PC-3 (cell line): ENCODE data around the gene SLC13A2. TPM values are rescaled to one million over a fixed set of nuclear protein-coding genes. Genes with fewer than 3 reads are reported as not detected.

Source experiments
- ATAC-seq: fragments of 200-7000 bp; cut with Tn5 transposase; 2 replicates; pipeline ENCODE4 v1.9.1; 2020; ENCODE audit warnings: mild to moderate bottlenecking, moderate library complexity
- BruUV-seq: library from RNA; stranded (reverse); fragments of 400-500 nt; replicated peaks from 2 replicates; lab custom pipeline; 2021; lab: Mats Ljungman, UMichigan
- CTCF ChIA-PET: fragments of 300-600 bp; sonication (Branson Sonifier 250); formaldehyde crosslinking; loops from one replicate; lab custom pipeline; 2022; ENCODE audit warnings: antibody characterized with exemption; lab: Charles Lee
- POLR2A ChIA-PET: fragments of 300-600 bp; sonication (Branson Sonifier 250); formaldehyde crosslinking; loops from one replicate; lab custom pipeline; 2022; ENCODE audit warnings: antibody characterized with exemption; ENCODE audit not compliant: unreplicated experiment; lab: Charles Lee
- DNase-seq: peaks from one replicate; pipeline ENCODE4 v3.0.0-alpha.2; 2015
- H2AFZ ChIP-seq: fragments of 300-600 bp; sonication (generic); 2 replicates; pipeline ENCODE4 v1.6.0; 2016; ENCODE audit warnings: antibody characterized with exemption, low read length
- H3F3A ChIP-seq: fragments of 300-600 bp; sonication (generic); one replicate; pipeline ENCODE4 v1.6.0; 2017; ENCODE audit warnings: antibody characterized with exemption, low read length, control low read depth, mild to moderate bottlenecking; ENCODE audit not compliant: unreplicated experiment
- H3K27ac ChIP-seq: fragments of 300-600 bp; sonication (generic); 2 replicates; pipeline ENCODE4 v1.5.1; 2016; ENCODE audit warnings: mild to moderate bottlenecking, low read length
- H3K27me3 ChIP-seq: fragments of 300-600 bp; sonication (generic); 2 replicates; pipeline ENCODE4 v1.6.1; 2016; ENCODE audit warnings: low read length, mixed read lengths
- H3K36me3 ChIP-seq: fragments of 300-600 bp; sonication (generic); 2 replicates; pipeline ENCODE4 v1.6.1; 2016; ENCODE audit warnings: low read depth, mixed run types, low read length, mixed read lengths
- H3K4me1 ChIP-seq: fragments of 300-600 bp; sonication (generic); 2 replicates; pipeline ENCODE4 v1.5.1; 2016; ENCODE audit warnings: low read length; ENCODE audit not compliant: insufficient read depth
- H3K4me2 ChIP-seq: fragments of 300-600 bp; sonication (generic); 2 replicates; pipeline ENCODE4 v1.6.0; 2016; ENCODE audit warnings: low read length
- H3K4me3 ChIP-seq: fragments of 300-600 bp; sonication (generic); 2 replicates; pipeline ENCODE4 v1.5.1; 2016; ENCODE audit warnings: mild to moderate bottlenecking, low read length, mixed read lengths
- H3K79me2 ChIP-seq: fragments of 300-600 bp; sonication (generic); 2 replicates; pipeline ENCODE4 v1.6.1; 2017; ENCODE audit warnings: low read length, mixed read lengths
- H3K9ac ChIP-seq: fragments of 300-600 bp; sonication (generic); 2 replicates; pipeline ENCODE4 v1.6.0; 2016; ENCODE audit warnings: mild to moderate bottlenecking, low read length
- H3K9me2 ChIP-seq: fragments of 300-600 bp; sonication (generic); replicated peaks from 2 replicates; pipeline ENCODE4 v1.6.1; 2016; ENCODE audit warnings: mixed run types, low read length, mixed read lengths
- H3K9me3 ChIP-seq: fragments of 300-600 bp; sonication (generic); 2 replicates; pipeline ENCODE4 v1.6.1; 2016; ENCODE audit warnings: low read length, mixed read lengths
- H4K20me1 ChIP-seq: fragments of 300-600 bp; sonication (generic); 2 replicates; pipeline ENCODE4 v1.6.1; 2016; ENCODE audit warnings: low read length, mixed read lengths
- EZH2 ChIP-seq: fragments of 300-600 bp; sonication (generic); IDR thresholded peaks from one replicate; pipeline ENCODE4 v1.6.1; 2017; ENCODE audit warnings: antibody characterized with exemption, mild to moderate bottlenecking, low read length; ENCODE audit not compliant: unreplicated experiment
- EZH2phosphoT487 ChIP-seq: fragments of 300-600 bp; sonication (generic); IDR thresholded peaks from 2 replicates; pipeline ENCODE4 v1.6.1; 2018; ENCODE audit warnings: mild to moderate bottlenecking, antibody characterized with exemption, low read length, borderline replicate concordance
- intact Hi-C: fragments of 100-400 bp; cut with micrococcal nuclease; formaldehyde crosslinking; loops from 2 replicates; pipeline ENCODE4 v1.9.0; 2023
- total RNA-seq: library from RNA; depleted of rRNA; stranded (reverse); fragments of >200 nt; gene quantifications from 2 replicates; pipeline ENCODE4 v1.2.3, GENCODE V29; 2014
- TF ChIP-seq, protein P1 (sequence below): fragments of 300-600 bp; sonication (generic); conservative IDR thresholded peaks from 2 replicates; pipeline ENCODE4 v1.5.1; 2017; ENCODE audit warnings: antibody characterized with exemption, low read depth, mild to moderate bottlenecking, low read length

SLC13A2 gene
- total RNA-seq, 1 experiment from 2014 or later = not detected

DNA sequence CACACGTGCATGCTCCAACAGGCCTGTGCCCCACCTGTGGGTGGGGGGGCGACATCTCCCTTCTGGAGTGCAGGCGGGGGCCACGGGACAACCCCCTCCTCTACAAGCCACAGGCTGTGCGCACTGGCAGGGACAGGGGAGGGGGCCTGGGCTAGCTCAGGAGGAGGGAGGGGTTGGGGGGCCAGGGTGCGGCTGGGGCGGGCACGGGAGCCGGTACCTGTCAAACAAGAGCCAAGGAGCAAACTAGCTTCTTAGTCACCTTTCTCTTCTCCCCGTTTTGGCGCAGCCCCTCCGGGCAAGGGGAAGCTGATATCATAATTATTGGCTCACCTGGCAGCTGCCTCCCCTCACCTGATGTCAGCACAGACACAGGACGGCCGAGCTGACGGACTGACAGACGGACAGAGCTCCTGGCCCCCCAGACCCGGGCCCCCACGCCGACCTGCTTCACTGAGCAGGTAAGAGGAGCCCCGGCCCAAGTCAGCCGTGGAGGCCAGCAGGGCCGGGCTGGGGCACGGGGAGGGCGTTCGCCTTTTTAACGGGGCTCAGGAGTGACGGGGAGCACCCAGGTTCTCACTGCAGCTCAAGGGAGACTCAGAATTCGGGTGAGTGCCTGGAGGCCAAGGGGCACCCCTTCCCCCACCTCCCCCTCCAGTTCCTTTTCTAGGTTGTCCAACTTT is 32.7 kb downstream of the SLC13A2 start, which contains the start of gene FOXN1:
FOXN1 (plus strand) TSS at position 363 of the 680 bp plus-strand sequence. CDS start 17,622 bp downstream, outside the sequence.
- Histone ChIP-seq H3K9me2 (no peaks in the 10 kb centered on the region), H4K20me1 (no peaks in the 10 kb centered on the region), H2AFZ (no peak within 1 kb of the TSS), H3K4me1 (no peaks in the 10 kb centered on the region), H3K79me2 (no peaks in the 10 kb centered on the region), H3K9me3 (no peaks in the 10 kb centered on the region), H3F3A (no peaks in the 10 kb centered on the region), H3K27me3 (0 out of 2 replicates have a peak, but pooled peaks cover 4% of the 10 kb centered on the region), H3K4me3 (no peak within 1 kb of the TSS), H3K9ac (no peak within 1 kb of the TSS), H3K27ac (no peak within 1 kb of the TSS), H3K36me3 (no peaks in the 10 kb centered on the region), H3K4me2 (no peak within 1 kb of the TSS)
- ChIA-PET CTCF (no interaction called here), POLR2A (interaction anchor here (0.6 kb wide), 1 partner anchor 124 kb away, joined by 33 read pairs; no protein-coding TSS in a partner anchor)
- no TSS peak for BruUV-seq
- TF ChIP-seq, protein P1, sequence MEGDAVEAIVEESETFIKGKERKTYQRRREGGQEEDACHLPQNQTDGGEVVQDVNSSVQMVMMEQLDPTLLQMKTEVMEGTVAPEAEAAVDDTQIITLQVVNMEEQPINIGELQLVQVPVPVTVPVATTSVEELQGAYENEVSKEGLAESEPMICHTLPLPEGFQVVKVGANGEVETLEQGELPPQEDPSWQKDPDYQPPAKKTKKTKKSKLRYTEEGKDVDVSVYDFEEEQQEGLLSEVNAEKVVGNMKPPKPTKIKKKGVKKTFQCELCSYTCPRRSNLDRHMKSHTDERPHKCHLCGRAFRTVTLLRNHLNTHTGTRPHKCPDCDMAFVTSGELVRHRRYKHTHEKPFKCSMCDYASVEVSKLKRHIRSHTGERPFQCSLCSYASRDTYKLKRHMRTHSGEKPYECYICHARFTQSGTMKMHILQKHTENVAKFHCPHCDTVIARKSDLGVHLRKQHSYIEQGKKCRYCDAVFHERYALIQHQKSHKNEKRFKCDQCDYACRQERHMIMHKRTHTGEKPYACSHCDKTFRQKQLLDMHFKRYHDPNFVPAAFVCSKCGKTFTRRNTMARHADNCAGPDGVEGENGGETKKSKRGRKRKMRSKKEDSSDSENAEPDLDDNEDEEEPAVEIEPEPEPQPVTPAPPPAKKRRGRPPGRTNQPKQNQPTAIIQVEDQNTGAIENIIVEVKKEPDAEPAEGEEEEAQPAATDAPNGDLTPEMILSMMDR = no peak
- TF ChIP-seq EZH2phosphoT487 = no peak
- no peak for TF ChIP-seq EZH2
- ATAC-seq (no peak), DNase-seq (no peak)
- intact Hi-C loops = no loop called here

DNA sequence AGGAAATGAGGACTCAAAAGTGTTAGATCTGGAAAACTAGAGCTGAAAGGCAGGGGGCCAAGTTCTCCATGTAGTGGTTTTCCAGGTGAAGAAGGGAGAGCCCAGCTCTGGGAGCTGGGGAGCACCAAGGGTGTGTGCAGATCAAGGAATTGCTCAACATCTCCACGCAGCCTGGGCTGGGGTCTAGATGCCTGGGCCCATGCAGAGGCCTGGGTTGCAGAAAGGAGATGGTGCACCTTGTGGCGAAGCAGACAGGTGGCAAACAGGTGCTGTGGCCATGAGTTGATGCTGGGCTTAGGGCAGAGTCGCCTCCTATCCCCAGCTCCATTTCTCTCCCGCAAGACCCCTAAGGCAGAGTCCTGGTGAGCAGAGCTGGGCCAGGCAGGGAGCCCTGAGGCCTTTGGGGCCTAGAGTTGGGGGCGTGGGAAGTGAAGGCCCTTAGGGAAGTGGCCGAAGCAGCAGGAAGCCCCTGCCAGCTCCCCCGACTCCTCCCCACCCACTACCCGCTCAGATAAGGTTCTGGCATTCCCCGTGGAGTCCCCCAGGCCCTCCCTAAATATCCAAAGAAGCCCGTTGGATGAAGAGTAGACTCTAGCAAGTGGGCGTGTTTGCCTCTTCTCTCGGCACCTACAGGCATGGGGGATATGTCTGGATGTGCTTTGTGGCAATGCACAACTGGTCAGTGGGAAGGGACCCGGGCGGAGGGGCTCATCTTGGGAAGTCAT is 33.5 kb downstream of the SLC13A2 start:
- intact Hi-C loops = no loop called here
- Histone ChIP-seq H3K9ac (no peak overlapping the region), H4K20me1 (no peaks in the 10 kb centered on the region), H3K4me1 (no peaks in the 10 kb centered on the region), H3K4me3 (no peak overlapping the region), H3K4me2 (no peak overlapping the region), H3K36me3 (no peaks in the 10 kb centered on the region), H3K79me2 (no peaks in the 10 kb centered on the region), H3F3A (no peaks in the 10 kb centered on the region), H3K27ac (no peak overlapping the region), H3K9me2 (no peaks in the 10 kb centered on the region), H3K9me3 (no peaks in the 10 kb centered on the region), H2AFZ (no peak overlapping the region), H3K27me3 (0 out of 2 replicates have a peak, but pooled peaks cover 4% of the 10 kb centered on the region)
- BruUV-seq = no TSS peak
- TF ChIP-seq, protein P1 = no peak
- no peak for TF ChIP-seq EZH2
- no peak for TF ChIP-seq EZH2phosphoT487
- ATAC-seq (no peak), DNase-seq (no peak)
- CTCF ChIA-PET = no interaction called here
- POLR2A ChIA-PET = interaction anchor here (0.6 kb wide), 2 partner anchors 124 to 150 kb away, joined by 4 to 33 read pairs; partner anchors contain the start of gene POLDIP2
